Stimulated activated CD8-positive, alpha-beta memory T cell treated with anti-CD3 and anti-CD28 coated beads, Interleukin-15, amount 100 ng/mL, for 48 hours (primary cell): ENCODE data around the gene DSTYK.

ENCODE experiments used
- DNase-seq, 2 donors: peaks; one replicate each; pipeline ENCODE4 v3.0.0-alpha.2; 2020; ENCODE audit warnings: low read depth in 2 of 2

Gene DSTYK, protein sequence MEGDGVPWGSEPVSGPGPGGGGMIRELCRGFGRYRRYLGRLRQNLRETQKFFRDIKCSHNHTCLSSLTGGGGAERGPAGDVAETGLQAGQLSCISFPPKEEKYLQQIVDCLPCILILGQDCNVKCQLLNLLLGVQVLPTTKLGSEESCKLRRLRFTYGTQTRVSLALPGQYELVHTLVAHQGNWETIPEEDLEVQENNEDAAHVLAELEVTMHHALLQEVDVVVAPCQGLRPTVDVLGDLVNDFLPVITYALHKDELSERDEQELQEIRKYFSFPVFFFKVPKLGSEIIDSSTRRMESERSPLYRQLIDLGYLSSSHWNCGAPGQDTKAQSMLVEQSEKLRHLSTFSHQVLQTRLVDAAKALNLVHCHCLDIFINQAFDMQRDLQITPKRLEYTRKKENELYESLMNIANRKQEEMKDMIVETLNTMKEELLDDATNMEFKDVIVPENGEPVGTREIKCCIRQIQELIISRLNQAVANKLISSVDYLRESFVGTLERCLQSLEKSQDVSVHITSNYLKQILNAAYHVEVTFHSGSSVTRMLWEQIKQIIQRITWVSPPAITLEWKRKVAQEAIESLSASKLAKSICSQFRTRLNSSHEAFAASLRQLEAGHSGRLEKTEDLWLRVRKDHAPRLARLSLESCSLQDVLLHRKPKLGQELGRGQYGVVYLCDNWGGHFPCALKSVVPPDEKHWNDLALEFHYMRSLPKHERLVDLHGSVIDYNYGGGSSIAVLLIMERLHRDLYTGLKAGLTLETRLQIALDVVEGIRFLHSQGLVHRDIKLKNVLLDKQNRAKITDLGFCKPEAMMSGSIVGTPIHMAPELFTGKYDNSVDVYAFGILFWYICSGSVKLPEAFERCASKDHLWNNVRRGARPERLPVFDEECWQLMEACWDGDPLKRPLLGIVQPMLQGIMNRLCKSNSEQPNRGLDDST

DNA sequence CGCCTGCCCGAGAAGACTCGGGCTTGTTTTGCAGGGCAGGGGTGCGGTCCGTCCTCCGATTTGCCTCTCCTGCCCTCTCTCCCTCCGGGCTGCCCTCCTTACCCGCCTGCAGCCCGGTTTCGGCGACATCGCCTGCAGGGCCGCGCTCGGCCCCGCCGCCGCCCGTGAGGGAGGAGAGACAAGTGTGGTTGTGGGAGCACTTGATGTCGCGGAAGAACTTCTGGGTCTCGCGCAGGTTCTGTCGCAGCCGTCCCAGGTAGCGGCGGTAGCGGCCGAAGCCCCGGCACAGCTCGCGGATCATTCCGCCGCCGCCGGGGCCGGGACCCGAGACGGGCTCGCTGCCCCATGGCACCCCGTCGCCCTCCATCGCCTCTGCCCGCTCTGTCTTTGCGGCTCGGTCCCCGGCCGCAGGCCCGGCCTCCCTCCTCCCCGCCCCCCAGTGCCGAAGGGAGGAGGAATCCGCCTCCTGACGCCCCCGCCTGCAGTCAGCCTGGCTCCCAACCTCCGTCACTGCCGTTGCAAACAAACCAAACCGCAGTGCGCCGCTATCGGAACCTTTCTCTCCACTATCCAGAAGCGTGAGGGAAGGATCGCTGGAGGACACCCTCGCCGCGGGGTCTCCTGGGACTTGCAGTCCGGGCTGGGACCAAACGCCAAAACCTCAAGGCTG is at the start of gene DSTYK:
Gene DSTYK (minus strand): TSS at position 534 of the 670 bp plus-strand sequence. CDS start 167 bp downstream, at position 367.
- DNase-seq: peak; percentile 86 to 89

DNA sequence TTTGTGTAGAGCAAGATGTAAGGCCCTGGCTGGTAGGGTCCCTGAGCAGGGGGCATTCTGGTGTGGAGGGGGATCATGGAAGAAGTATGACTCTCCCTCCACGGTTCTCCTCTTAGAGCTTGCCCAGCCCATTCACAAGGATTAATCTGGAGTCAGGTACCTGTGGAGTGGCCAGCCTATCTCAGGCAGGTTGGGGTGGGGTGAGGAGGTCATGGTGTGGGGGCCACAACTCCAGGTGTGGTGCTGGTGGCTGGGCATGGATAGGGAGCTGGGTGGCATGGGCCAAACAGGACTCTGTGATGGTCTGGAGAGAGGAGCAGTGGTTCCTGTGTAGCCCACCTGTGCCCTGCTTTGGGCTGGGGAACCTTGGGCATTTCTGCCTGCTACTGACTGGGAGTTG is 48.5 kb upstream of the DSTYK start:
- DNase-seq: no peak

DNA sequence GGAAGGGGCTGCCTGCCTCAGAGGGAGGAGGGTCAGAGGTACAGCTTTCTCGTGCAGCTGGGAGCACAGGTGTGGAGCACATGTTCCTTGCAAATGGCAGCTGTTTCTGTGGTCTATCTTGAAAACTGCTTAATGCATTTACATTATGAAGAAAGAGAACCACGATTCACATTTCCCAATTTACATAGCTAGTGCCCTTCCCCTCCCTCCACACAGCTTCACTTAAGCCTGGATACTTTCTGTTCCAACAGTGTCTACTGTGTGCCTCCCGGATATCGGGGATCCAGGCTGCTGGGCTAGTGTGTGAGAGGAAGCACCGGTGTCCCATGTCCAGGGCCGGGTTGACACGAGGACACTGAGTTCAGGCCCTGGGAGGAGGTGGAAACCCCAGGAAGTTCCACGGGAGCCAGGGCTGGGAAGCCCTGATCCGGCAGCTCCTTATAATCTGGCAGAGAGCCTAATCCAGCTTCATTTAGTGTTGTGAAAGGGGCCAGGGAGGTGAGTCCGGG is 47.9 kb upstream of the DSTYK start:
- DNase-seq: no peak

DNA sequence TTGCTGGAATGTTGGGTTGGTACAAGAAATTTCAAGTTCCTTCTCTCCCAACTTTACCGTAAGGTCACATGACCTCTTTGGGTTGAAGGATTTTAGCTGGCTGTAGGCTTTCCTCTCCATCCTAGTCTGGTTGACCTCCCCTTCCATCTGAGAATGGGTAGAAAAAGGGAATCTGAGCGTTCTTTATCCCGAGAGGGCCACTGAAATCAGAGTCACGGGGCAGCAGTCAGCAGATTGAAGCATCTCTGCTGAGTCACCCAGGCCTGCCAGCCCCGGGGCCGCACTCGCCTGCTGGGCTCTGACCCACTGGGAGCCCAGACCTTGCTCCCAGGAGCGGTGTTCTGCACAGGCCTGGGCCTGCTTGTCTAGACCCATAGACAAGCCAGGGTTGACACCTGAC is 47.2 kb upstream of the DSTYK start:
- no peak for DNase-seq

DNA sequence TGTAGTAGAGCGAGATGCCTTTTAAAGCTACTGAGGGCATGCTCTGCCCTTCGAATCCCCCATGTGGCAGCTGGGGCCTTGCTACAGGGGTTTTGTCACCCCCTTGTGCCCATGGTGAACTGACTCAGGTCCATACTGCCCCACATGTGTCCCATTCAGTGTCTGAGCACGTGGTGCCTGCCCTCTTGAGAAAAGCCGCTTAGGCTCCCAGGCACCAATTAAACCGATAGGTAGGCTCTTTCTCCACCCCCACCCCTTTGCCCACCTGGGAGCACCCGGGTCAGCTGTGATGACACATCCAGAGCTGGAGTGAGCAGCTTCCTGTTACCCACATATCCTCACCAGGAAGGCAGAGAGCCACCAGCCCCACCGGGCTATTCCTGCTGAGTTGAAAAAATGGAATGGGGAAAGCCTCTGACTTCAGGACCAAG is 46.8 kb upstream of the DSTYK start:
- DNase-seq: no peak

DNA sequence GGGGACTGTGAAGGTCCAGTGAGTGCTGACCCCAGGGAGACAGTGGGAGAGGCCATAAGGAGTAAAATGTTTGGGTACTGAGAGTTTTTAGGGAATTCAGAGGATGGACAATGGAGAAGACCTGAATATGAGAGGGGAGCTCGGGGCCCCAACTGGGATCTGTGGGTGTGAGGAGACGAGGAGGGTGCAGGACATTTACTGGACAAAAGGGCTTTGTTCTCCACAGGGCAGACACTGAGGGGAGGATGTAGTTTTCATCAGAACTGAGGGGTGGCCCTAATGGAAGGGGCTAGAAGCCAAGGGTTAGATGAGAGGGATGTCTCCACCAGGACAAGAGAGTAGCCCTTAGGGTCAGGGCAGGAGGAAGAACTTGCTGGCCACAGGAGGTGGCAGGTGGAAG is 46.2 kb upstream of the DSTYK start:
- DNase-seq: no peak

DNA sequence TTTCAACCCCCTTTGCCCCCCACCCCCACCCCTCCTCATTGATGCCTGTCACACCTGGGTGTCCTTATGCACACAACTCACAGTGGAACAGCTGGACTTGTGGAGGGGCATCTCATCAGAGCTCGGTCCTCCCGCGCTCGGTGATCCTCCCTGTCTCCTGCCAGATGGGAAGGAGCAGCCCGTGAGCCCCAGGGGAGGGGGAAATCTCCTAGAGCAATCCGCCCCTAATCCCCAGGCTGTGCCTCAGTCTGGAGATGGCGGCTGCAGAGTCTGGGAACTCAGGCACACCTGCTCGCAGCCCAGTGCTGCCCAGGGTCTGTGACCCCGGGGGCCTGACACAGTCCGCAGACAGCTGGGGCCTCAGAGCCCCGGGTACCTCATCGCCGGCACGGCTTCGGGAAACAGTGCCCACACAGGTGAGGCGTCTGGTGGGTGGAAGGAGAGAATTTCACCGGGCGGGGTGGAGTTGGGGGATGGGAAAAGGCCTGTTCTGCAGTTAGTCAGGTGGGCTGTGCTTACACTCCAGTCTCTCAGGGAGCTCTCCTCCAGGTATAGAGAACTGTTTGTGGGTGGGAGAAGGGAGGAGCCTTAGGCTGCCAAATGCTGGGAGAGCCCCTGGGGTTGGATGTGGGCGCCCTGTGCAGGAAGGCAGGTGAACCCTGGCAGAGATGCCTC is 45.6 kb upstream of the DSTYK start:
- no peak for DNase-seq

DNA sequence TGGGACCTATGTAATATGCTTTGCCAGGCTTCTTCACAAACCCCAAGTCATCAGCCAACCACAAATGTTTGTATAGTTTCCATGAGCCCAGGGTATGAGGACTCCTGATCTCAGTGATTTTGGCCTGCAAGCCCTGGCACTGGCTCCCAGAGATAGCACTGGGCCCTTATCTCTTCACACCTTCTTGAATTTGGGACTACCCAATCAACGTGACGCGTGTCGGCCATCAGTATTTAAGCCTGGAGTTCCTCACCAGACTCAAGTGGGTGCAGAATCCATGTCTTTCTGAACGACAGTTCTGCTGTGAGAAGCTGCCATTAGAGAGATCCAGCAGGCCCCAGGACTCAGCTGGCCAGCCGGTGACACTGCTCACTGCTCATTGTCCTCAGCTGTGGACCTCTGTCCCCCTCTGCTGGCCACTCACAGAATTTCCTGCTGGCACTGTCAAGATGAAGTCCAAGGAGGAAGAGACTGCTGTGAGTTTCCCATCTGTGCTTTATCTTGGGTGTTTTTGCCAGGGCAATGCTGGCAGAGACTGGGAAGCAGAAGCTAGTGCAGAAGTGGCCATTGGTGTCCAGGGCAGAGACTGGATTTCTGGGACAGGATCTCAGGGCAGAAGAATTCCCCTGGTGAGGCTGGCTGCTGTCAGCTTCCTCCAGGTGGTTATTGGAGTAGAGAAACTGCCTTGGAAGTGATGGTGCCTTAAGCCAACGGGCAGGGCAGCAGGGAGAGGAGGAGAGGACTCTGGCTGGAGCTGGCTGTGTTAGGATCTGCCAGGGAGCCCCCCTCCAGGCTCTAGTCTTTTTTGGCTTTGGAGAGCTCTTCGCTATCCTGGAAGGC is 44.7 kb upstream of the DSTYK start:
- peak; percentile 63 to 69 for DNase-seq

DNA sequence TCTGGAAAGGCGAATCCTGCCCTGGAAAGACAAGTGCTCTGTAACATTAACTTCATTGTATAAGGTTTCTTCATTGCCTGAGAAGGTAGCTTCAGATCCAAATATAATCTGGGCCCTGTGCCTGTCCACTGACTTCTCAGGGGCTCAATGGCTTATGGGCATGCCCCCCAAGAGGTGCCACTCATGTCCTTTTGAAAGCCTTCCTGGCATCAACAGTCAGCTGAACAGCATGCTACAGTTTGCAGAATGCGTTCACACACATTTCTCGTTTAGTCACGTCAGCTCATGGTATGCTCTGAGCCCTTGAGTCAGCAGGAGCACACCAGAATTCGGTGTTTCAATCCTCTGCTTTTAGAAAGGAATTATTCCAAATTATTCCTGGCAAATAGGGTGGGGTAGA is 40.1 kb upstream of the DSTYK start:
- DNase-seq: no peak

DNA sequence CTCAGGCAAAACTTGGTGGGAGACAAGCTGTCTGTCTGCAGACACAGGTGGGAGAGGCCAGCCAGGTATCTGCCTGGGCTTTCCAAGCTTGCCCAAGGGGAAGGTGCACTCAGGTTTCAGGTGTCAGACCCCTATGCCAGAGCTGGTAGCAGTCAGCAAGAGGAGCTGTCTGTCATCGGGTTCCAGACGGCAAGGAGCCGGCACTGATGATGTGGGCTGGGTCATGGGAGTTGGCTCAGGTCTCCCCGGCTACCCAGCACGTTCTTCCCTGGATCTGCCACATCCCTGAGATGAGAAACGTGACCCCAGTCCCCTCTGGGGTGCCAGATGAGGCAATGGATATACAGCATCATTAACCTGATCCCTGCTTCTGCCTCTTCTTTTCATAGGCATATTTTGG is 39.2 kb upstream of the DSTYK start:
- DNase-seq: no peak

DNA sequence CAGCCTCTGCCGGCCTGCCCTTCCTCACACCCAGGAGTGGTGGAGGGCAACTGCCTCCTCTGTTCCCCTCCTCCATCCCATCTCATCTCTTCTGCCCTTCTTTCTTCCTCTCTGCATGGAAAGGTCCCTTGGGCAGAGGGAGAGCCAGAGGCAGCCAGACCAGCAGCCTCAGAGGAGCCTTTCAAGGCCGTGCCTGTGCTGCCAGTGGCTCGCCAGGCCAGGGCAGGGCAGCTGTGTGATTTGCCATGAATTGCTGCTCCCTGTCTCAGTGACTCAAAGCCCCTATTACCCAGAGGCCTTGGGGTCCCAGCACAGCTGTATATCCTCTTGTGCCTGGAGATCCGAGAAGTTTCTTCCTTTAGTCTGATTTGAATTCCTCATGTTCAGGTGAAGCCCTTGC is 38.1 kb upstream of the DSTYK start:
- no peak for DNase-seq

DNA sequence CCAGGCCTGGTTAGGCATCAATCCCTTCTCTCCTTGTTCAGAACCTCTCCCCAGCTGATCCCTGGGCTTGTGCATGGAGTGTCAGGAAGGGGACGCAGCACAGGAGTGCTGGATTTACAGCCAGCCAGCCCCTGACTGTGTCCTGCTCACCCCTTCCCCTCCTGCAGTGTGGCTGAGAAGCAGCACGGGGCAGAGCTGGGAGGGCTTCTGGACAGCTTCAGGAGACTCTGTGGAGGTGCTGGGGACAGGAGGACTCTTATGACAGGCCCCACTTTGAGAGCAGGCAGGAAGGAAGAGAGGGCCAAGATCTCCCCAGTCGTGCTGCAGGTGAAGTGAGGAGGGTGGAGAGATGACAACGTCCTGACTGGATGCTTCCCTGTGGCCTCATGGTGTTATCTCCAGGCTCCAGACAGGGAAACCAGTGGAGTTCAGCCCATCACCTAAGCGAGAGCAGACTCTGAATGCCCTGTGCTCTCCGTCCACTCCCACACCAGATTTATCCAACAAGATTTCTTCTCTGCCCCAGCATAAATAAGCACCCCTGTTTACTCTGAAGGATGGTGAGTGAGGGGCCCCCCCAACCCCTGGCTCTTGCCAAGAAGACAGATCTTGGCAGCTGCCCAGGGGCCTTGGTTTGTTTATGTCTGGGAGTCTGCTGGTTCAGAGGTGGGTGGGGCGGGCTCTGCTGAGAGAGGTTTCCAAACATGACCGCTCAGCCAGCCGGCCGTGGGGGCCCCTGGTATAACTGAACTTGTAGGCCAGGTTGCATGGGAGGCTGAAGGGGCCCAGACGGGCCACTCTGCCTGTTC is 37.5 kb upstream of the DSTYK start:
- DNase-seq: no peak

DNA sequence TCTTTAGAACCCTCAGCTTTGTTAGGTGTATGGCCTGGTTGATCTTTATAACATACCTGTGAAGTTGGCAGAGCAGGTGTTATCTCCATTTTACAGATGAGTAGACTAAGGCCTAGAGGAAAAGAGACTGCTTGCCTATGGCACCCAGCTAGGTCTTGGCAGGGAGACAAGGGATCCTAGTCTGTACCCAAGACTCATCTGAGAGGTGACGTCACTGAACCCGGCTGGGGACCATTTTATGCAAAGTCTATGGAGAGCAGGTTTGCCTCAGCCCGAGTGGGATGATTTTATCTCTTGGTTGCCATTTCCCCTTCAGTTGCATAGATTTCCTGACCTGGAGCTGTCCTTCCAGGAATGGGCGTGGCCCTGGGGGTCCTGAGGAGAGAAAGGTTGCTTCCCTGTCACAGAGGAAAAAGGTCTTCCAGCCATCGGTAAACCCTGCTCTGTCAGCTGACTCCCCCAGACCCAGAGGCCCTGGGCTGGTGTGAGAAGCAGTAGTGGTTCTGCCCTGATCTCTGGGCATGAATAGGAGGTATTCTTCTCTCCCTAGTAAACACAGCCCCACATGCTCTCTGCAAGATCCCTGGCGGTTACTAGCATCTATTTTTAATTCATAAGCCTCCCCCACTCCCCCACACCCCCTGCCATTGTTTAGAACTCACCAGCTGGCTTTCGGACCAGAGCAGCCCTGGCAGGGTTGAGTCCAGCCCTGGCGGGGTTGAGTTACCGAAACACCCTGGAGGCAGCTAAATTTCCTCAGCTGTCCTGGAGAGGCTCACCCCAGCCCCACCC is 35.8 kb upstream of the DSTYK start:
- no peak for DNase-seq

DNA sequence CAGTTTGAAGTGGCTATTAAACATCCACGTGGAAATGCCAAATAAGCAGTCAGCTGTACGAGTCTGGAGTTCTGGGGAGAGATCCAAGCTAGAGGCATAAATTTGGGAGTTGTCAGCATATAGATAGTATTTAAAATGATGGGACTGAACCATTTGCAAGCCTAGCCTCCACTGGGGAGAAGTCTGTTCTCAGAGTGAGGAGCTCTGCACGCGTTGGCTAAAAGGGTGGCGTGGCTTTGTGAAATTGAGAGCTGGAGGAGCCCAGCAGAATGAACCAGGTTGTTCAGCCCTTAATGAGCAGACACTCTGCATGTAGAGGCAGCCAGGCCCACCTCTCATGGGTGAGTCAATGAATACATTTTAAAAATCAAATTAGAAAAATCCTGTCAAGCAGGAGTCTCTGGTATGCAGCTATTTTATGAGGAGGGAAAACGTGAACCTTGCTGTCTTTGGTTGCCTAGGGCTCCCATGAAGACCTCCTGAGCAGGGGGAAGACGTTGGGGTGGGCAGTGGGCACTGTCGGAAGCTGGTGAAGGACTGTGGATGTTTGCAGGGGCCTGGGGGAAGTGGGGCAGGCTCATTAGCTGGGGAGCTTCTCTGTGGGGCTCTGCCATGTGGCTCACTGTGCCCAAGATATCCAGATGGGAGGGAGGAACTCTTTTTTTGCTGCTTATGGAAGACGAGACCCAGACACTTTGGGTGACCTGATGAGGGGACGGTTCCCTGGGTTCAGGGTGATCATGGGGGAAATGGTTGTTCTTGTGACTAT is 35.0 kb upstream of the DSTYK start:
- DNase-seq: no peak

DNA sequence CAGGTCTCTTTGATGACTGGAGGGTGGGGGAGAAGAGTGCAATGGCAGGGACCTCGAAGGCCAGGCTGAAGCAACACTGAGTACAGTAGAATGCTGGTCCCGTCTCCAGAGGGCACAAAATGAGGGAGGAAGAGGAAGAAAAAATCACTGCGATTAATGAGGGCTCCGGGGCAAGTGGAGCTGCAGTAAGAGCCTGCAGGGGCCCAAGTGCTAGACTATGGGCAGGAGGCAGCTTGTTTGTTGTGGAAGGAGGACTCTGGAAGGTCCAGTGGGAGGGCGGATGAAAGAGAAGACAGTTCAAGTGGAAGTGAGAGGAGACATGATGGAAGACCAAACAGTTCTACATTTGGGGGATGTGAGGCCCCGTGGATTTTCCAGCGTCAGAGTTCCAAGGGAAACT is 33.6 kb upstream of the DSTYK start:
- no peak for DNase-seq

DNA sequence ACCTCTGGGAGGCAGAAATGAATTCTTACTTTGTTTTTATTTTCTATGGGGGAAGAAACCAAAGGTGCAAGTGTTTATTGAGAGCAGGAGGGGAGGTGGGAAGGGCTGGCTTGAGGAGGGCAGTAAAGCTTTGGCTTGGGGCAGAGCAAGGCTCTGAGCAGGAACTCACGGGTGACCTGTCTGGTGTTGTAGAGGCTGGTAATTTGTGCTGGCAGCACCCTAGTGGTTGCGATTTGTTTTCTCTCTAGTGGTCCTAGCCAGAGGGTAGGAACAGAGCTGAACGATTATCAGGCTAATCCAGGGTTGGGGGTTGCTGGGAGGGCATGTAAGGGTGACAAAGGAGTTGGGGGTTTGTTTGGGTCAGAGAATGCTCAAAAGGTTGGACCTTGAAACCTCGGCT is 32.9 kb upstream of the DSTYK start:
- DNase-seq: no peak

DNA sequence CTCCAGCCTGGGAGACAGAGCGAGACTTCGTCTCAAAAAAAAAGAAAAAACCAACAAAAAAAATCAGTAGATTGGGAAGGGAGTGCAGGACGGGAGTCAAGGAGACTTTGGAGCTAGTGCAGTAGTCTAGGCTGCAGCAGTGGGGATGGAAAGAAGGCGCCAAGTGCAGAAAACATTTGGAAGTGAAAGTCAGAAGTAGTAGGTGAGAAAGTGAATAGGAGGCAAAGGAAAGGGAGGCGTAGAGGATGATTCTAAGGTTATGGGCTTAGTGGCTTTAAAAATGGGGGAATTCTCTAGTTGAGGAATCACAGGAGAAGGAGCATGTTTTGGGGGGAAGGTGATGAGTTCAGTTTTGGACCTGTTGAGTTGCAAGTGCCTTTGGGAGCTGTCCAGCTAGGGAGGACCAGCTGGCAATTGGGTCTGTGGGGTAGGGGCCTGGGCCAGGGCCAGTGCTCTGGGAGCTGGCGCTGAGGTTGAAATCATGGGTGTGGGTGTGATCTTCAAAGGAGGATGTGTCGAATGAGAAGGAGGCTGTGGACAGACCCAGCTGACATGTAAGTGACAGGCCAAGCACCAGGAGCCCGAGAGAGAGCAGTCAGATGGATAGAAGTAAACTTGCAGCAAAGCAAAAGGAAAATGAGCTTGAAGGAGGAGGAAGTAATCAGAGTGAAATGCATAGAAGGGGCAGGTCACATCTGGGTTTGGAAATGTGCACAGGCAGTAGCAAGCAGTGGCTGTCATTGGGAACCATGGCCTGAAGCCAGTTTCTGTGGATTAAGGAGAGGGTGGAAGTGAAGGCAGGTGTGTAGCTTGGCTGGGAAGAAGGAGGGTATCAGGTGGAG is 32.1 kb upstream of the DSTYK start:
- no peak for DNase-seq
